Activated gamma-delta T cell (primary cell): ENCODE data around the gene PLIN1.

ENCODE experiments used
- DNase-seq: peaks from one replicate; lab custom pipeline; 2025; lab: John Stamatoyannopoulos, UW

PLIN1 gene

DNA sequence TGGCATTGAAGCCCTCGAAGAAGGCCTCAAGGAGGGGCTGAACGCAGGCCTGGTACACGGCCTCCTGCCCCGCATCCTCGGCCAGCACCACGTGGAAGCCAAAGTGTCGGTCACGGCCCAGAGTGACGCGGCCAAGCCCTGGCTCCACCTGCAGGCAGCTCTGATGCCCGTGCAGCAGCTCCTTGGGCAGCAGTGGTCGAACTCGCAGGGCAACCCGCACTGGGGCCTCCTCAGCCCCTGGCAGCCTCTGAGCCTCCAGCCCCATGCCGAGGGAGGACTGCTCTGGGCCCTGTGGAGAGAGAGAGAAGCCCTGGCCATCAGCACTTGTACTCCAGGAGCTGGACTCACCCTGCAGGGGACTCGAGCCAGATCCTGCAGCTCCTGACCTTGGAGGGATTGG is 26.5 kb downstream of the PLIN1 start:
- no peak for DNase-seq

GRCh38 chr15:89652131-89652530 is 27.0 kb downstream of the PLIN1 start:
- DNase-seq = no peak

- no peak for DNase-seq
Measured at GRCh38 chr15:89649716-89650115, 29.5 kb downstream of the PLIN1 start.

GRCh38 chr15:89649013-89649625 is 30.0 kb downstream of the PLIN1 start:
- no peak for DNase-seq

- no peak for DNase-seq
Measured at GRCh38 chr15:89648106-89649012, 30.8 kb downstream of the PLIN1 start.

DNA sequence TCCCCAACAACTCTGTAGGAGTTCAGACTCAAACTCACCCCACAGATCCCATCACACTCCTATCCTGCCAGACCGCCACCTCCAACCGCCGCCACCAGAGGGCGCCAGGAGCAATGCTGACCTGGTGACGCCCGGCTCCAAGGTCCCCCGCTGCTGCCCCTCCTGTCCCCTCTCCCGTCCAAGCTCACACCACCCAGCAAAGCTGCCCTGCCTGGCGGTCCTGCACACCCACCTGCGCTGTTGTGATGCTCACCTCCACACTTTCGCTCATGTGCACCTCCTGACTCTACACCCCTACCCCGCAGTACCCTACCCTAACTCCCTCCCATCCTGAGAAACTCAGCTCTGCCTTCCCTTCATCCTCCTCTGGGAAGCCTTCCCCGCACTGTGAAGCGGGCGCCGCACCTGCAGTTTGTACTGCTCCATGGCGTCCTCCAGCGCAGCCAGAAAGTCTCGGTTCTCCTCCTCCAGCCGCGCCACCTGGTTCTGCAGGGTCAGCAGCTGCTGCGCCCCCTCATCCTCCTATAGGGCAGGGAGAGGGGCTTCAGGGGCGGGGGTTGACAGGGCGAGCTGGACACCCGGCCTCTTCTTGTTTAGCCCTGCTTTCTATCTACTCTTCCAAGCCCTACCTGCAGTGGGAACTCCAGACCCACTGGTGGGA is 31.8 kb downstream of the PLIN1 start:
- peak; percentile 26 for DNase-seq

DNA sequence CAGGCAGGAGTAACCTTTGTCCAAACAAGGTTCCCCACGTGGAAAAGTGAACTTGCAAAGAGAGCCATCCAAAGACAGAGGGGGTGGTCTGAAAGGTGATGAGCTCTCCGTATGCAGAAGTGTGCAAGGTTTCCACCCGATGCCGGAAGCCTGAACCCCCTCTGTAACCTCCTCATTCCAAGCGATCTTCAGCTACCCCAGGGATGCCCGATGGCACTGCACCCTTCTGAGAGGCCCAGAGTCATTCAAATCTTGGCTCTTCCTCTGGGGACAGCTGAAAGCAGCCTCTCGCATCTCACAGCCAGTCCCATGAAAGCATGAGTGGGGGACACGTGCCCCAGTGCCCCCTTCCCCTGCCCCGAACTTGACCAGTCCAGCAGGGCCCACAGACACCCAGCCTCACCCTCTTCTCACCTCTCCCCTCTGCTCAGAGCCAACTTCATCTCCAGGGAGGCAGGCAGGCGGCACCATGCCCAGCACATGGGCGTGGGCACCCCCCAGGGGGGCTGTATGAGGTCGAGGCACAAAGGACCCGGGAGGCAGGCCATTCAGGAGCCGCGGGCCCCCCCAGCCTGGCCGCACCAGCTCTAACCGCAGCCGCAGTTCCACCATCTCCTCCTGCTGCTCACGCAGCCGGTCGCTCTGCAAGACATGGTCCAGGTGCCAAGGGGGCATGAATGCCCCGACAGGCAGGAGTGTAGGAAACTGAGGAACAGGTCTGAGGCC is 32.6 kb downstream of the PLIN1 start:
- no peak for DNase-seq

- DNase-seq = no peak
Measured at GRCh38 chr15:89645680-89646079, 33.5 kb downstream of the PLIN1 start.

GRCh38 chr15:89642106-89642505 is 37.1 kb downstream of the PLIN1 start:
- DNase-seq = no peak

DNA sequence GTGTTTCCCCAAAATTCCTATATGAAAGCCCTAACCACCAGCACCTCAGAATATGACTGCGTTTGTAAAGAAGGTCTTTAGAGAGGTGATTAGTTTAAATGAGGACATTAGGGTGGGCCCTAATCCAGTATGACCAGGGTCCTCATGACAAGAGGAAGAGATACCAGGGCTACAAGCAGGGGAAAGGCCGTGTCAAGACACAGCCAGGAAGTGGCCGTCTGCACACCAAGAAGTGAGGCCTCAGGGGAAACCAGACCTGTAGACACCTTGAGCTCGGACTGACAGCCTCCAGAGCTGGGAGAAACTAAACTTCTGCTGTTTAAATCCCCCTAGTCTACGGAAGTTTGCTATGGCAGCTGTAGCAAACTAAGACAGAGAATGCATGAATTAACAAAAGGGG is 38.1 kb downstream of the PLIN1 start:
- no peak for DNase-seq

- no peak for DNase-seq
Measured at GRCh38 chr15:89640245-89640644, 38.9 kb downstream of the PLIN1 start.

DNA sequence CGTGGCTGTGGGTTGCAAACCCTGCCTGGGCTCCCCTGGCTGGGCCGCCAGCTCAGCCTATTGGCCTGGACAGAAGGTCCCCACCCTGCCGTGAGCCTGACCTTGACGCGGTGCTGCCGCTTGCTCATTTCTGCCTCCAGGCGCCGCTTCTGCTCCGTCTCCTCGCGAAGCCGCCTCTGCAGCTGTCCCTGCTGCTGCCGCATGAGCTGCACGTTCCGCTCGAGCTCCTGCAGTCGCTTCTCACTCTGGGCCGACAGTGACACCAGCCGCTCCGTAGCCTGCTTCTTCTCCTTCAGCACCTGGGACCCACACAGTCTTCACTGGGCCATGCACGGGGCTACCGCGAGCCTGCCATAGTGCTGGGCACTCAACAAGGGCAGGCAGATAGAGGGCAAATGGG is 45.6 kb downstream of the PLIN1 start:
- DNase-seq = no peak

DNA sequence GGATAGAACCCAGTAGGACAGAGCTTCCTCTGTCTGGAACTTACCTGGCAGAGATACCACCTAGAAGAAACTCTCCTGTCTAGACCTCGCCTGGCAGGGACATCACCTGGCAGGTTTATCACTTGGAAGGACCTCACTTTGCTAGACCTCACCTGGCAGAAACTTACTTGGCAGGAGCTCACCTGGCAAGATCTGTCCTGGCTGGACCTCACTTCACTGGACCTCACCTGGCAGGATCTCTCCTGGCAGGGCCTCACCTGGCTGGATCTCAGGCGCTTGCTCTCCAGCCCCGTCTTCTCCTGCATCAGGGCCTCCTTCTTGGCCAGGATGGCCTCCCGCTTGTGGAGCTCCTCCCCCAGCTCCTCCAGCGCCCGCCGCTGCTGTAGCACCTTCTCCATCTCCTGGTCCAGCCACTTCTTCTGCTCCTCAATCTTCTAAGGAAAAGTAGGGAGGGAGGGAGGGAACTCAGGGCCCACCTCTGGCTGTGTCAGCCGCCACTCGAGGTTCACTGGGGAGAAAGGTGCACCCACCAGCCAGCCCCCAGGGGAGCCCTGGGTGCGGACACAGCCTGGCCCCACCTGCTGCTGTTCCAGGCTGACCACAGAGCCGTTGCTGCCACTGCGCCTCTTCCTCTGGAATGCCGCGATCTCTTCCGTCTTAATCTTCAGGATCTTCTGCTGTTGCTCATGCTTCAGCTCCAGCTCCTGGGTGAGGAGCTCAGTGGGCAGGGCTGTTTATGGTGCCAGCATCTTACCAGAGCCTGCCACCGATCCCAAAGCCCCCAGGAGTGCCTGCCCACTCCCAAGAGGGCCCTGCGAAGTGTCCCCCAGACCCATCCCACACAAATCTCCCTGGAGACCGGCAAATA is 46.4 kb downstream of the PLIN1 start:
- DNase-seq = no peak

DNA sequence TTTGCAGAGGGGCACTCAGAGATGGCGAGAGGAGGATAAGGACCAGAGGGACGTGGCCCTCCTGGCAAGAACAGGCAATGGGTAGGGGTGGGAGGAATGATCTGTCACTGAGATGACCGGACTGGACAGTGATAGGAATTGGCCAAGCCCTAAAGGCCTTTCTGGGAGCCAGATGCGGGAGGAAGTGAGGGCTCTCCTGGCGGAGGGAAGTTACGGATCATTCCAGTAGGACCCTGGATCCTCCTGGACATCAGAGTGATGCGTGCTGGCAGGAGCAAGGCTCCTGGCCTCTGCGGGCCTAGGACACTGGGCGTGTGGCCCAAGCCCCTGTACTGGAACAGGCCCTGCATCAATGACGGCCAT is 47.3 kb downstream of the PLIN1 start:
- DNase-seq = no peak

GRCh38 chr15:89630974-89631901 is 47.9 kb downstream of the PLIN1 start:
- DNase-seq = no peak

DNA sequence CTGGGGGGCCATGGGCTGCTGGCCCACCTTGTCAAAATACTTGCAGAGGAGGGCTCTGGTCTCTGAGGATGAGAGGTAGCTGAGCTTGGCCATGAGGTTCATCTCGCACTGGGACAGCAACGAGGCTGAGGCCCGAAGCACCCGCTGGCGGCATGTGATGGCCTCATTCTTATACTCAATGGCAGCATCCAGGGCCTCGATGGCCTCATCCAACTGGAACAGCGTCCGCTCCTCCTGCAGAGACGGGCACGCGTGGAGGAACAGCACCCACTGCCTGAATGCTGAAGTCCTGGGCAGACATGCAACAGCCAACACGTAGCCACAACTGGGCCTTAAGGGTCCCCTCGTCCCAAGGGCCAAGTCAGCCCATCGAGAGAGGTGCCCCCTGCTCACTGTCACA is 48.9 kb downstream of the PLIN1 start:
- no peak for DNase-seq

DNA sequence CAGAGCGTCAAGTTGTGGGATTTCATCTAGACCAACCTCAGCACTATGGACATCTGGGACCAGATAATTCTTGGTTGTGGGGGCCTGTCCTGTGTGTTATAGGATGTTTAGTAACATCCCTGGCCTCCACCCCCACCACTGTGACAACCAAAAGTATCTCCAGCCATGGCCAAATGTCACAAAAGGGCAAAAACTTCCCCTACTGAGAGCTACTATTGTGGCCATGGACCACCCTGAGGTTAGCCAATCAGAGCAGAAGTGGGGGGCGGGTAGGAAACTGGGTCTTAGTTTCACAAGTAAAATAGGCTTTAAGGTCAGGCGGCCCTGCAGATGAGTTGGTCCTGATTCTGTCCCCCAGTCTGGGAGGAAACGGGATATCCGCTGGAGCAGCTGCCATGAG is 49.3 kb downstream of the PLIN1 start:
- DNase-seq = no peak

DNA sequence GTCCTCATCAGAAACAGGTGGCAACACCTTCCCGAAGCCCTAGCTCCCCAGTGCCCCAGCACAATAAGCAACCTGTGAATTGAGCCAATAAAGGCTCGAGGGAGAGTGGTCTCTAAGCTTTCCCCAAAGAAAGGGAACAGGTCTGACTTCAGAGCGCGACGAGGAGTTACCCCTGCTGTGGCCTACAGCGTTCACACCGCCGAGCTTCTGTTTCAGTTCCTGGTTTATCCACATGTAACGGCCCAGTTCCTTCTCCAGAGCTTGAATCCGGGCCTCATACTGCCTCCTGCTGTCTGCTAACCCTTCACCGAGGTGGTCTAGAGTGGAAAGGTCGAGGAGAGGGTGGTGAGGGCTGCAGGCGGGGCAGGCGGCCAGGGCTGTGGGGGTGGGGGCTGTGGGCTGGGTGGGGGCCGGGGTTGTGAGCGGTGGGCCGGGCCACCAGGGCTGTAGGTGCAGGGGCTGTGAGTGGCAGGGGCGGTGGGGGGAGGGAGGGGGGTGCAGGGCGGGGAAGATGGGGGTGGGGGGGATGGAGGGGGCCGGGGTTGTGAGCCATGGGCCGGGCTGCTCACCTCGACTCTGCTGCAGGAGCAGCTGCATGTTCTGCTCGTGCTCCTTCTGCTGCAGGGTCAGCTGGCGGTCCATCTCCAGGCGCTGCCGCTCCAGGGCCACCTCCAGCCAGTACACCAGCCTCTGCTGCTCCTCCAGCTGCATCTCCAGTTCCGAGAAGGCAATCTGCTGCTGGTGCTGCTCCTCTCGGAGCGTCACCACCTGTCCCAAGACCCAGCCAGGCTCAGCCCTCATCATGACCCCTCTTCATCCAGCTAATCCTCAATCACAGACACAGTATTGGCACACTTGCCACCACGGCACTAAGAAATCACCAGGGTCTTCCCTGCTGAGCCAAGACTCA is 50.1 kb downstream of the PLIN1 start:
- DNase-seq = no peak

DNA sequence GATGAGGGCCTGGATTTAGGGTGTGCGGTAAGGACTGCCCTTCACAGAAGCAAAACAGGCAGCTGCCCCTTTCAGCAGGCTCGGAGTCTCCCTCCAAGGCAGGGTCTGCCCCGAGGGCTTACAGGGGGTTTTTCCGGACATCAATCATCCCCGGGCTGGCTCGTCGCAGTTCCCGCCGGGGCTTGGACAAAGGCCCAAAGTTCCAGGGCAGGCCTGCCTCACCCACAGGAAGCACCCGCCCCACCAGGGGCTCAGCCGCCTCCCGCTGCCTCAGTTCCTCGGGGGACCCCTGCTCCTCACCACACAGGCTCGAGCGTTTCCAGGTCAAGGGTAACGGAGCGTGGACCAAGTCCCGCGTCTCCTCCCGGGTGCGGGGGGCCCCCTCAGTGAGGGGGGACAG is 50.9 kb downstream of the PLIN1 start:
- DNase-seq = no peak
